H9 (cell line): ENCODE measurements around the gene HORMAD2. TPM values are rescaled to one million over a fixed set of nuclear protein-coding genes. Genes with fewer than 3 reads are reported as not detected.

Source experiments
- DNase-seq: peaks from one replicate; pipeline ENCODE4 v3.0.0-alpha.2; 2017
- H2AFZ ChIP-seq: one replicate; pipeline ENCODE4 v1.6.1; 2013; ENCODE audit warnings: mild to moderate bottlenecking, low read length, control low read depth, moderate library complexity
- H2AK5ac ChIP-seq: 2 replicates; pipeline ENCODE4 v1.6.1; 2013; ENCODE audit warnings: low read length, control low read depth, mixed read lengths; ENCODE audit not compliant: insufficient read length
- H2BK120ac ChIP-seq: one replicate; pipeline ENCODE4 v1.6.1; 2013; ENCODE audit warnings: low read depth, mild to moderate bottlenecking, low read length, control low read depth, inconsistent platforms; ENCODE audit not compliant: poor library complexity, severe bottlenecking
- H2BK12ac ChIP-seq: 2 replicates; pipeline ENCODE4 v1.6.1; 2013; ENCODE audit warnings: low read length, control low read depth, mixed read lengths, low read depth; ENCODE audit not compliant: insufficient read length
- H2BK15ac ChIP-seq: 2 replicates; pipeline ENCODE4 v1.6.1; 2013; ENCODE audit warnings: low read depth, low read length, control low read depth
- H2BK20ac ChIP-seq: one replicate; pipeline ENCODE4 v1.6.1; 2013; ENCODE audit warnings: low read depth, mild to moderate bottlenecking, low read length, control low read depth, inconsistent platforms; ENCODE audit not compliant: poor library complexity, severe bottlenecking
- H2BK5ac ChIP-seq: 2 replicates; pipeline ENCODE4 v1.6.1; 2013; ENCODE audit warnings: low read length, control low read depth, mixed read lengths; ENCODE audit not compliant: insufficient read length
- H3K14ac ChIP-seq: 2 replicates; pipeline ENCODE4 v1.6.1; 2013; ENCODE audit warnings: low read length, control low read depth; ENCODE audit not compliant: insufficient read depth
- H3K18ac ChIP-seq: 2 replicates; pipeline ENCODE4 v1.6.1; 2013; ENCODE audit warnings: low read depth, mild to moderate bottlenecking, mixed read lengths, low read length, control low read depth; ENCODE audit not compliant: insufficient read length
- H3K23ac ChIP-seq: 2 replicates; pipeline ENCODE4 v1.6.1; 2013; ENCODE audit warnings: low read length, control low read depth, mixed read lengths, low read depth; ENCODE audit not compliant: insufficient read length
- H3K23me2 ChIP-seq: 2 replicates; pipeline ENCODE4 v1.6.1; 2013; ENCODE audit warnings: low read depth, mild to moderate bottlenecking, mixed read lengths, low read length, control low read depth; ENCODE audit not compliant: insufficient read length, poor library complexity, severe bottlenecking
- H3K27ac ChIP-seq: 2 replicates; pipeline ENCODE4 v1.5.1; 2013; ENCODE audit warnings: low read length, control low read depth, mixed read lengths, low read depth; ENCODE audit not compliant: insufficient read length
- H3K27me3 ChIP-seq: 2 replicates; pipeline ENCODE4 v1.6.1; 2013; ENCODE audit warnings: low read length, control low read depth, inconsistent platforms; ENCODE audit not compliant: insufficient read depth
- H3K4ac ChIP-seq: 2 replicates; pipeline ENCODE4 v1.6.1; 2013; ENCODE audit warnings: low read depth, mild to moderate bottlenecking, control low read depth, inconsistent platforms, low read length, moderate library complexity
- H3K4me1 ChIP-seq: 2 replicates; pipeline ENCODE4 v1.6.1; 2013; ENCODE audit warnings: low read length, control low read depth, inconsistent platforms; ENCODE audit not compliant: insufficient read depth
- H3K4me2 ChIP-seq: 2 replicates; pipeline ENCODE4 v1.6.1; 2013; ENCODE audit warnings: low read length, control low read depth, mixed read lengths; ENCODE audit not compliant: insufficient read length, insufficient read depth
- H3K56ac ChIP-seq: 2 replicates; pipeline ENCODE4 v1.6.1; 2013; ENCODE audit warnings: low read depth, mild to moderate bottlenecking, mixed read lengths, low read length, control low read depth; ENCODE audit not compliant: insufficient read length
- H3K79me1 ChIP-seq: 2 replicates; pipeline ENCODE4 v1.6.1; 2013; ENCODE audit warnings: low read depth, mild to moderate bottlenecking, moderate library complexity, low read length, control low read depth, inconsistent platforms; ENCODE audit not compliant: insufficient read depth, poor library complexity, severe bottlenecking
- H3K79me2 ChIP-seq: 2 replicates; pipeline ENCODE4 v1.6.1; 2013; ENCODE audit warnings: low read length, control low read depth, inconsistent platforms; ENCODE audit not compliant: insufficient read depth
- H3K9ac ChIP-seq: 2 replicates; pipeline ENCODE4 v1.6.1; 2013; ENCODE audit warnings: low read length, control low read depth, mixed read lengths; ENCODE audit not compliant: insufficient read length; ENCODE audit errors: extremely low read depth
- H3K9me3 ChIP-seq: one replicate; pipeline ENCODE4 v1.6.1; 2013; ENCODE audit warnings: low read depth, low read length, inconsistent platforms; ENCODE audit not compliant: control insufficient read depth
- H3T11ph ChIP-seq: one replicate; pipeline ENCODE4 v1.6.1; 2013; ENCODE audit warnings: mild to moderate bottlenecking, low read length, control low read depth, inconsistent platforms
- H4K20me1 ChIP-seq: one replicate; pipeline ENCODE4 v1.6.1; 2013; ENCODE audit not compliant: control insufficient read depth, insufficient read length, insufficient read depth
- H4K5ac ChIP-seq: 2 replicates; pipeline ENCODE4 v1.6.1; 2013; ENCODE audit warnings: low read depth, mild to moderate bottlenecking, mixed read lengths, low read length, control low read depth; ENCODE audit not compliant: insufficient read length
- H4K8ac ChIP-seq: replicated peaks from 2 replicates; pipeline ENCODE4 v1.6.1; 2013; ENCODE audit warnings: low read length, control low read depth, mixed read lengths, low read depth; ENCODE audit not compliant: insufficient read length
- H4K91ac ChIP-seq: 2 replicates; pipeline ENCODE4 v1.6.1; 2013; ENCODE audit warnings: low read depth, mild to moderate bottlenecking, moderate library complexity, mixed read lengths, low read length, control low read depth; ENCODE audit not compliant: insufficient read length
- H3K27ac Mint-ChIP-seq, 3 experiments: 2 replicates in 2 of 3; 3 replicates in 1 of 3; pipeline ENCODE4 v1.8.0; 2020 to 2021; ENCODE audit warnings: mixed read lengths in 3 of 3, mild to moderate bottlenecking in 1 of 3, moderate library complexity in 1 of 3
- H3K27me3 Mint-ChIP-seq: 2 replicates; pipeline ENCODE4 v1.8.0; 2021; ENCODE audit warnings: low read depth, mild to moderate bottlenecking, moderate library complexity, mixed read lengths
- H3K36me3 Mint-ChIP-seq, 3 experiments: 2 replicates in 2 of 3; 3 replicates in 1 of 3; pipeline ENCODE4 v1.8.0; 2020 to 2021; ENCODE audit warnings: low read depth in 3 of 3, mixed read lengths in 3 of 3; ENCODE audit not compliant: insufficient read depth in 1 of 3
- H3K4me1 Mint-ChIP-seq, 2 experiments: 2 replicates each; pipeline ENCODE4 v1.8.0; 2020; ENCODE audit warnings: mixed read lengths in 2 of 2
- H3K4me3 Mint-ChIP-seq, 2 experiments: 2 replicates in 1 of 2; 3 replicates in 1 of 2; pipeline ENCODE4 v1.8.0; 2020 to 2021; ENCODE audit warnings: mild to moderate bottlenecking in 2 of 2, mixed read lengths in 2 of 2, moderate library complexity in 1 of 2
- H3K9me3 Mint-ChIP-seq, 2 experiments: 2 replicates in 1 of 2; 3 replicates in 1 of 2; pipeline ENCODE4 v1.8.0; 2020; ENCODE audit warnings: mild to moderate bottlenecking in 2 of 2, mixed read lengths in 2 of 2, moderate library complexity in 1 of 2
- whole genome bisulfite sequencing: extraction: QIAGEN DNeasy Blood & Tissue Kit; methylation state at CpG from one replicate; pipeline ENCODE4 v1.1.7; 2013; ENCODE audit warnings: missing lambda C conversion rate, low lambda C conversion rate, mixed read lengths; ENCODE audit not compliant: insufficient read length; ENCODE audit errors: extremely low coverage; 5-methylcytosine and 5-hydroxymethylcytosine counted together
- total RNA-seq: library from RNA; stranded (reverse); gene quantifications from 2 replicates; pipeline ENCODE4 v1.2.1, GENCODE V29; 2021
- TF ChIP-seq, protein P1 (sequence below): fragments of 200-600 bp; sonication (generic); conservative IDR thresholded peaks from 3 replicates; pipeline ENCODE4 v1.8.0; 2021; ENCODE audit warnings: antibody characterized with exemption, mild to moderate bottlenecking

The HORMAD2 gene
- total RNA-seq, 1 experiment from 2014 or later: not detected

DNA sequence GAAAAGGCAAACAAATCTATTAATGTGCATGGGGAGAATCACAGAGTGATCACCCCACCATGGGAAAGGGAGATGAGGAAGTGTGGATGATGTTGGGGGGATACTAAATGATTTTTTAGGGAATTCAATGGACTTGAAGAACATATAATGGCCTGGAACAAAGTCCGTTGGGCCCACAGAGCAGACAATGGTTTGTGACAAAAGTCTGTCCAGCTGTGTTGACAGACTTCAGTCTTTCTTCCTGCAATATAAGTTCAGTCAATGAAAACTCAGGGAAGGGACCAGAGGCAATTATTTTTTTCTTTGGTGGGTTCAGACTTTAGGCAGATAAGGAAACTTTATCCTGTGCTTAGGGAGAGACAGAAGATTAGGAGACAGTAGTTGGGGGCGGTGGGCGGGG lies 18.0 kb upstream of the HORMAD2 start:
- Histone ChIP-seq H3K9ac (no peak overlapping the region), H2BK120ac (no peak overlapping the region), H2AK5ac (no peak overlapping the region), H3K27ac (no peak overlapping the region), H3K4me2 (no peak overlapping the region), H2BK15ac (no peak overlapping the region), H3K23me2 (no peaks in the 10 kb centered on the region), H3K4me1 (no peaks in the 10 kb centered on the region), H2AFZ (no peak overlapping the region), H2BK5ac (no peak overlapping the region), H3K23ac (no peak overlapping the region), H3K18ac (no peak overlapping the region), H4K8ac (no peak overlapping the region), H3K56ac (no peak overlapping the region), H3T11ph (no peak overlapping the region), H4K5ac (no peak overlapping the region), H4K20me1 (no peaks in the 10 kb centered on the region), H4K91ac (no peak overlapping the region), H3K79me1 (no peaks in the 10 kb centered on the region), H3K9me3 (no peaks in the 10 kb centered on the region), H3K4ac (no peak overlapping the region), H2BK12ac (no peak overlapping the region), H2BK20ac (no peak overlapping the region), H3K79me2 (no peaks in the 10 kb centered on the region), H3K27me3 (no peaks in the 10 kb centered on the region), H3K14ac (no peak overlapping the region)
- H3K27ac Mint-ChIP-seq: no peak overlapping the region
- DNase-seq: no peak
- H3K36me3 Mint-ChIP-seq: peaks cover 2 to 7% (median 5%) of the 10 kb centered on the region in 3 experiments; a peak in 5 of 7 replicates
- H3K4me1 Mint-ChIP-seq: no peaks in the 10 kb centered on the region
- TF ChIP-seq, protein P1, sequence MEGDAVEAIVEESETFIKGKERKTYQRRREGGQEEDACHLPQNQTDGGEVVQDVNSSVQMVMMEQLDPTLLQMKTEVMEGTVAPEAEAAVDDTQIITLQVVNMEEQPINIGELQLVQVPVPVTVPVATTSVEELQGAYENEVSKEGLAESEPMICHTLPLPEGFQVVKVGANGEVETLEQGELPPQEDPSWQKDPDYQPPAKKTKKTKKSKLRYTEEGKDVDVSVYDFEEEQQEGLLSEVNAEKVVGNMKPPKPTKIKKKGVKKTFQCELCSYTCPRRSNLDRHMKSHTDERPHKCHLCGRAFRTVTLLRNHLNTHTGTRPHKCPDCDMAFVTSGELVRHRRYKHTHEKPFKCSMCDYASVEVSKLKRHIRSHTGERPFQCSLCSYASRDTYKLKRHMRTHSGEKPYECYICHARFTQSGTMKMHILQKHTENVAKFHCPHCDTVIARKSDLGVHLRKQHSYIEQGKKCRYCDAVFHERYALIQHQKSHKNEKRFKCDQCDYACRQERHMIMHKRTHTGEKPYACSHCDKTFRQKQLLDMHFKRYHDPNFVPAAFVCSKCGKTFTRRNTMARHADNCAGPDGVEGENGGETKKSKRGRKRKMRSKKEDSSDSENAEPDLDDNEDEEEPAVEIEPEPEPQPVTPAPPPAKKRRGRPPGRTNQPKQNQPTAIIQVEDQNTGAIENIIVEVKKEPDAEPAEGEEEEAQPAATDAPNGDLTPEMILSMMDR: no peak
- H3K4me3 Mint-ChIP-seq: no peak overlapping the region
- H3K9me3 Mint-ChIP-seq: peaks cover 23 to 34% of the 10 kb centered on the region in 2 experiments
- WGBS: no CpG with 5 or more reads among the region's 3 CpGs
- H3K27me3 Mint-ChIP-seq: 0 out of 2 replicates have a peak, but pooled peaks cover 2% of the 10 kb centered on the region
